ENCODE data around the gene FAF1. TPM values are rescaled to one million over a fixed set of nuclear protein-coding genes. Genes with fewer than 3 reads are reported as not detected.
A peak's percentile ranks its signal among the peaks of the same experiment; 100 is the strongest.

The FAF1 gene
- total and polyA plus RNA-seq, 2 of the 8 experiments (the other 6 are each of a cell fraction or from before 2014, with no cell fraction given), result 10.8 to 65.9 TPM

GRCh38 chr1:50419907-50420677, 540.0 kb downstream of the FAF1 start (continued):
- TF ChIP-seq ASH2L (IDR thresholded peaks at IDR 0.05; ENCODE audit: low read length) (no peak), JUN (IDR thresholded peaks at IDR 0.05; ENCODE audit: low read depth, low read length) (no peak), SP2 (IDR thresholded peaks at IDR 0.05; ENCODE audit: low read length) (no peak), EZH2 (IDR thresholded peaks at IDR 0.05; ENCODE audit: low read depth, low read length, severe bottlenecking) (peak; percentile 40), TCF12 (IDR thresholded peaks at IDR 0.05; ENCODE audit: low read depth, low read length) (no peak), SIN3A (conservative IDR thresholded peaks at IDR 0.05 in 1 of 2, IDR thresholded peaks at IDR 0.05 in 1 of 2; ENCODE audit: low read depth in 1 of 2, low read length in 2 of 2) (no peak), ZNF274 (IDR thresholded peaks at IDR 0.05; ENCODE audit: borderline replicate concordance, extremely low read depth, low read length) (no peak), CTCF (IDR thresholded peaks at IDR 0.05; ENCODE audit: control extremely low read depth in 1 of 3, insufficient read depth in 1 of 3, low read depth in 1 of 3, low read length in 3 of 3) (no peak), TEAD4 (IDR thresholded peaks at IDR 0.05; ENCODE audit: low read depth, low read length) (no peak), RNF2 (IDR thresholded peaks at IDR 0.05; ENCODE audit: borderline replicate concordance, low read depth, low read length, missing control alignments, poor library complexity, severe bottlenecking) (peak; percentile 77)

Data from H1 (cell line).